Stimulated activated CD4-positive, alpha-beta T cell treated with anti-CD3 and anti-CD28 coated beads, Interleukin-2, amount 100 ng/mL, for 4 hours (primary cell): ENCODE measurements around the gene CAPN11.
"Not testable (repeated sequence)": the region's sequence is repeated elsewhere in the genome, so short reads cannot be mapped to it uniquely, and the experiment has no call there.

Experiments
- DNase-seq: peaks from one replicate; pipeline ENCODE4 v3.0.0-alpha.2; 2020; ENCODE audit warnings: low read depth

Gene CAPN11

DNA sequence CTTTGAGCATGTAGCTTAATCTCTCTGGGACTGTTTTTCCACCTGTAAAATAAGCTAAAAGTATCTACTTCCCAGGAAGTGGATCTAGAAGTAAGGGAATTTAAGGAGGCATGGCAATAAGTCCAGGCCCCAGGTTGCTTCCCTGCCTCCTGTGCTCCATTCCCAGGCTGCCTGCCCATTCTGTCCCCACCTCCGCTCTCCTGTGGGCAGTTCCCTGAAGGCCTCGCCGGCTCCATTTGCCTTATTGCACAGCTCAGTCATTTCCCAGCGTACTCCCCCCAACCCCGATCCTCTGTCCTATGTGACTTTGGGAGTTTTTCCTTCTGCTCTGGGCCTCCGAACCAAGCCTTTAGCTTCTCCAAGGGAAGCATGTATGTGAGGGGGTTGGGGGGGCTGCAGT lies 69.4 kb downstream of the CAPN11 start:
- DNase-seq = no peak

DNA sequence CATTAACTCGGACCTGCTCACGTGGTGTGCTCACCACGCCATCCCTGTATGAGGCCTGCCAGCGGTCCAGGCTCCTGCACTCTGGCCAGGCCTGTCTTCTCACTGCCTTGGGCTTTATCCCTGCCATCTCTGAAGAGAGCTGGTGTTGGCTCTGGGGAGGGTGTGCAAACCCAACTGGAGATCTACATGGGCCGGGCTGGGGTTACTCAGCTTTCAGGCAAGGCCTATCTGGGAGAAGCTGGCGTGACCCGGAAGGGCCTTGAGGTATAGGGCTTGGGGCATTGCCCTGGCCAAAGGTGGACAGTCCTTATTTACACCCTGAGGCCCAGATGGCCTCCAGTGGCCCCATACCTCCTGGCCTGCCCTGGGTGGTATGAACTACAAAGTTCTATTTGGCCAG lies 69.8 kb downstream of the CAPN11 start:
- no peak for DNase-seq

DNA sequence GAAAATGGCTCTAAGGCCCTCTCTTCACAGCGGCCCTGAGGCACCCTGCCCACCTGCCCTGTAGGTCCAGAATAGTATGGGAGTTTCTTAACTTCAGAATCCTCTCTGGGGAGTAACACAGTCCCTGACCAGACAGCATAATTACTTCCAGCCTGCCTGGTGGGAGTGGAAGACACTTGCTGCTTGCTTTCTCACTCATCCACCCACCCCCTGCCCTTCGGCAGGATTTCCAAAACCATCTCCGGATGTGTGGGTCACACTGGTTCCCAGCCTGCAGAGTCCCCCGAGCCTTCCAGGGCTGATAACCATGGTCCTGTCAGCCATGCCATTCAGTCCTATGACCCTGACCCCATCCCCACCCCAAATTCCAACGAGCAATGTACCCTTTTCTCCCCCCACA lies 70.2 kb downstream of the CAPN11 start:
- DNase-seq = no peak

DNA sequence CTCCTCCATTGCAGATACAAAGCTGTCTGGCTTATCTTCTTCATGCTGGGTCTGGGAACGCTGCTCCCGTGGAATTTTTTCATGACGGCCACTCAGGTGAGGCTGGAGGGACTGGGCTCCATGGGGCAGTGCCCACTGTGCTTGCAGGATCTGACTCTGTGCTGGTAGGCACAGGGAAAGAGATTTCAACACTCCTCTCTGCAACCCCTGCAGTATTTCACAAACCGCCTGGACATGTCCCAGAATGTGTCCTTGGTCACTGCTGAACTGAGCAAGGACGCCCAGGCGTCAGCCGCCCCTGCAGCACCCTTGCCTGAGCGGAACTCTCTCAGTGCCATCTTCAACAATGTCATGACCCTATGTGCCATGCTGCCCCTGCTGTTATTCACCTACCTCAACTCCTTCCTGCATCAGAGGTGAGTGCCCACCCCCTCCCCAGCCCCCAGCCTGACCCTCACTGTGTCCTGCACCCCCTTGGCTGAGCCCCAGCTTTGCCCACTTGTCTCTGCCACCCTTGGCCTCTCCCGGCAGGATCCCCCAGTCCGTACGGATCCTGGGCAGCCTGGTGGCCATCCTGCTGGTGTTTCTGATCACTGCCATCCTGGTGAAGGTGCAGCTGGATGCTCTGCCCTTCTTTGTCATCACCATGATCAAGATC lies 70.9 kb downstream of the CAPN11 start:
- no peak for DNase-seq

DNA sequence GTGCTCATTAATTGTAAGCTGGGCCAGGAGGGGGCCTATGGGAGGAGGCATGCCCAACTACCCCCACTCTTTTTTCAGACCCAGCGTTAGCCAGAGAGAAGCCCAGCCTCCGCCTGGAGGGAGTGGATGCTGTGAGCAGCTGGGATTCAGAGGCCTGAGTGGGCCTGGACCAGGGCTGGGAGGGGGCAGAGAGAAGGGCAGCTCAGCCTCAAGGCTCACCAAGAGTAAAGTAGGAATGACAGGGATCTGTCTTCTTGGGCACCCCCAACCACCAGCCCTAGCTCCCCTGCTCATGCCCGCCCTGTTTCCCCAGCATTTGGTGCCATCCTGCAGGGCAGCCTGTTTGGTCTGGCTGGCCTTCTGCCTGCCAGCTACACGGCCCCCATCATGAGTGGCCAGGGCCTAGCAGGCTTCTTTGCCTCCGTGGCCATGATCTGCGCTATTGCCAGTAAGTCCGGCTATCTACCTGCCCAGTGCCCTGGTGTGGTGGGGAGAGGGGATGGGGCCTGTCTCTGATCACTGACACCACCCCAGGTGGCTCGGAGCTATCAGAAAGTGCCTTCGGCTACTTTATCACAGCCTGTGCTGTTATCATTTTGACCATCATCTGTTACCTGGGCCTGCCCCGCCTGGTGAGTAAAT lies 71.5 kb downstream of the CAPN11 start:
- no peak for DNase-seq

DNA sequence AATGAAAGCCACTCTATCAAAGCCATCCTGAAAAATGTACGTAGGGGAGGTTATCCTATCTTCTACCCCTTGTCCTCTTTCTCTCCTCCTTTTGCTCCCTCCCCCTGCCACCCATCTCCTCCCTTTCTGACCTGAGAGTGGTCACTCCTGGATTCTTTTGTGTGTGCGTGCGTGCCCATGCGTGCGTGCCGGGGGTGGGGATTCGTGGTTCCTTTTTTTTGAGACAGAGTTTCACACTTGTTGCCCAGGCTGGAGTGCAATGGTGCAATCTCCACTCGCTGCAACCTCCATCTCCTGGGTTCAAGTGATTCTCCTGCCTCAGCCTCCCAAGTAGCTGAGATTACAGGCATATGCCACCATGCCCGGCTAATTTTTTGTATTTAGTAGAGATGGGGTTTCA lies 72.8 kb downstream of the CAPN11 start:
- not testable (repeated sequence) for DNase-seq

DNA sequence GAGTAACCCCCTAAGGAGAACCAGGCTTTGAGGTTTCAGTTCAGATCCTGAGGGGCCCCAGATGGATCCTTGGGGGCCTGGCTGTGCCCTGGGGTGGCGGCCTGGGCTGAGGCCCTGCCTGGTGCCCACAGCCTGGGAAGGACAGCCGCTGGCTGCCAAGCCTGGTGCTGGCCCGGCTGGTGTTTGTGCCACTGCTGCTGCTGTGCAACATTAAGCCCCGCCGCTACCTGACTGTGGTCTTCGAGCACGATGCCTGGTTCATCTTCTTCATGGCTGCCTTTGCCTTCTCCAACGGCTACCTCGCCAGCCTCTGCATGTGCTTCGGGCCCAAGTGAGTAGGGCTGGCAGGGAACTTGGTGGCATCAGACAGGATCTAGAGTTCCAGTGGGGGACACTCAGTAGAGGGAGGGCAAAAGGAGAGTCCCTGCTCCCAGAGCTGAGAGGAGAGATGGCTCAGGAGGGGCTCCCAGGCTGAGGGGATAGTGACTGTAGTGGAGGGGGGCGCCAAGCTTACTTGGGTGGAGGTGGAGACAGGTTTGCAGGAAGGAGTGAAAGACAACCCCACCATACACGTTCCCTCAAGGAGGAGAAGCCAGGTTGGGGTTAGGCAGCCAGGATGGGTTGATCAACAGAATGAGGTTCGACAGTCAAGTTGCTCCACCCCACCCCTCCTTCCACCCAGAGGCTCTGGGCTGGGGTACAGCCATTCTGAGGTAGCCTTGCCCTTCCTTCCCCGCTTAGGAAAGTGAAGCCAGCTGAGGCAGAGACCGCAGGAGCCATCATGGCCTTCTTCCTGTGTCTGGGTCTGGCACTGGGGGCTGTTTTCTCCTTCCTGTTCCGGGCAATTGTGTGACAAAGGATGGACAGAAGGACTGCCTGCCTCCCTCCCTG lies 74.3 kb downstream of the CAPN11 start:
- DNase-seq = no peak

DNA sequence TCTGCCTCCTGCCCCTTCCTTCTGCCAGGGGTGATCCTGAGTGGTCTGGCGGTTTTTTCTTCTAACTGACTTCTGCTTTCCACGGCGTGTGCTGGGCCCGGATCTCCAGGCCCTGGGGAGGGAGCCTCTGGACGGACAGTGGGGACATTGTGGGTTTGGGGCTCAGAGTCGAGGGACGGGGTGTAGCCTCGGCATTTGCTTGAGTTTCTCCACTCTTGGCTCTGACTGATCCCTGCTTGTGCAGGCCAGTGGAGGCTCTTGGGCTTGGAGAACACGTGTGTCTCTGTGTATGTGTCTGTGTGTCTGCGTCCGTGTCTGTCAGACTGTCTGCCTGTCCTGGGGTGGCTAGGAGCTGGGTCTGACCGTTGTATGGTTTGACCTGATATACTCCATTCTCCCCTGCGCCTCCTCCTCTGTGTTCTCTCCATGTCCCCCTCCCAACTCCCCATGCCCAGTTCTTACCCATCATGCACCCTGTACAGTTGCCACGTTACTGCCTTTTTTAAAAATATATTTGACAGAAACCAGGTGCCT lies 75.0 kb downstream of the CAPN11 start:
- no peak for DNase-seq
